ENCODE results near the gene VEGFA.

VEGFA gene

GRCh38 chr6:43769526-43770371 lies at the start of gene VEGFA:
VEGFA (plus strand) TSS chr6:43770211.
- peak within 1 kb of the TSS; percentile 88 for H3K4me3 Mint-ChIP-seq
- ATAC-seq, result peak; percentile 82

GRCh38 chr6:43720999-43721398 lies 49.0 kb upstream of the VEGFA start:
- DNase-seq (ENCODE audit: low spot score in 2 of 2) (no peak), ATAC-seq (no peak)
- Mint-ChIP-seq H3K36me3 (no peaks in the 10 kb centered on the region), H3K9me3 (no peaks in the 10 kb centered on the region), H3K4me3 (no peak overlapping the region), H3K4me1 (peaks cover 31% of the 10 kb centered on the region), H3K27ac (peak overlapping the region; percentile 26)

More at GRCh38 chr6:43769526-43770371, at the start of gene VEGFA:
- Mint-ChIP-seq H3K36me3 (peaks cover 49% of the 10 kb centered on the region), H3K9me3 (no peaks in the 10 kb centered on the region), H3K27ac (peak within 1 kb of the TSS; percentile 91), H3K4me1 (peaks cover 34% of the 10 kb centered on the region)
- DNase-seq (ENCODE audit: low spot score in 2 of 2), result peak; percentile 91 to 94

- no peak overlapping the region for H3K4me3 Mint-ChIP-seq
These were observed 47.0 kb upstream of the VEGFA start for GRCh38 chr6:43722920-43723545.

GRCh38 chr6:43723737-43724295 lies 46.2 kb upstream of the VEGFA start:
- Mint-ChIP-seq H3K36me3 (no peaks in the 10 kb centered on the region), H3K4me3 (peak overlapping the region; percentile 63), H3K27ac (peak overlapping the region; percentile 92), H3K9me3 (no peaks in the 10 kb centered on the region), H3K4me1 (peaks cover 33% of the 10 kb centered on the region)
- peak; percentile 75 for ATAC-seq
- DNase-seq (ENCODE audit: low spot score in 2 of 2), result peak; percentile 40 to 81

More at GRCh38 chr6:43722920-43723545, 47.0 kb upstream of the VEGFA start:
- ATAC-seq, result no peak
- DNase-seq (ENCODE audit: low spot score in 2 of 2), result no peak
- Mint-ChIP-seq H3K4me1 (peaks cover 33% of the 10 kb centered on the region), H3K36me3 (no peaks in the 10 kb centered on the region), H3K27ac (peak overlapping the region; percentile 92), H3K9me3 (no peaks in the 10 kb centered on the region)

- H3K4me1 Mint-ChIP-seq, result peaks cover 33% of the 10 kb centered on the region
- DNase-seq (ENCODE audit: low spot score in 2 of 2) (no peak), ATAC-seq (no peak)
- no peaks in the 10 kb centered on the region for H3K36me3 Mint-ChIP-seq
- peak overlapping the region; percentile 63 for H3K4me3 Mint-ChIP-seq
- H3K9me3 Mint-ChIP-seq, result no peaks in the 10 kb centered on the region
- H3K27ac Mint-ChIP-seq, result peak overlapping the region; percentile 92
These were observed 45.7 kb upstream of the VEGFA start for GRCh38 chr6:43724354-43724753.

- DNase-seq (ENCODE audit: low spot score in 2 of 2) (peak; percentile 37 to 86), ATAC-seq (peak; percentile 84)
- Mint-ChIP-seq H3K4me3 (peak overlapping the region; percentile 63), H3K36me3 (no peaks in the 10 kb centered on the region), H3K27ac (peak overlapping the region; percentile 92), H3K4me1 (peaks cover 33% of the 10 kb centered on the region), H3K9me3 (no peaks in the 10 kb centered on the region)
These were observed 44.9 kb upstream of the VEGFA start for GRCh38 chr6:43724914-43725642.

GRCh38 chr6:43725643-43726580 lies 44.1 kb upstream of the VEGFA start:
- peaks cover 33% of the 10 kb centered on the region for H3K4me1 Mint-ChIP-seq
- no peaks in the 10 kb centered on the region for H3K36me3 Mint-ChIP-seq
- ATAC-seq (no peak), DNase-seq (ENCODE audit: low spot score in 2 of 2) (no peak)
- peak overlapping the region; percentile 63 for H3K4me3 Mint-ChIP-seq
- H3K9me3 Mint-ChIP-seq, result peaks cover 5% of the 10 kb centered on the region
- H3K27ac Mint-ChIP-seq, result peak overlapping the region; percentile 92

GRCh38 chr6:43727634-43728033 lies 42.4 kb upstream of the VEGFA start:
- Mint-ChIP-seq H3K9me3 (peaks cover 12% of the 10 kb centered on the region), H3K36me3 (no peaks in the 10 kb centered on the region), H3K4me1 (peaks cover 33% of the 10 kb centered on the region), H3K4me3 (no peak overlapping the region), H3K27ac (no peak overlapping the region)
- DNase-seq (ENCODE audit: low spot score in 2 of 2) (no peak), ATAC-seq (no peak)

GRCh38 chr6:43728586-43728985 lies 41.4 kb upstream of the VEGFA start:
- no peak for DNase-seq (ENCODE audit: low spot score in 2 of 2)
- Mint-ChIP-seq H3K9me3 (peaks cover 12% of the 10 kb centered on the region), H3K36me3 (no peaks in the 10 kb centered on the region), H3K27ac (no peak overlapping the region), H3K4me1 (peaks cover 32% of the 10 kb centered on the region), H3K4me3 (no peak overlapping the region)
- ATAC-seq, result no peak

- Mint-ChIP-seq H3K4me1 (peaks cover 30% of the 10 kb centered on the region), H3K36me3 (no peaks in the 10 kb centered on the region), H3K27ac (no peak overlapping the region), H3K9me3 (peaks cover 12% of the 10 kb centered on the region), H3K4me3 (no peak overlapping the region)
- DNase-seq (ENCODE audit: low spot score in 2 of 2) (no peak), ATAC-seq (no peak)
These were observed 40.5 kb upstream of the VEGFA start for GRCh38 chr6:43729537-43729936.

GRCh38 chr6:43730634-43731033 lies 39.4 kb upstream of the VEGFA start:
- H3K4me1 Mint-ChIP-seq, result peaks cover 22% of the 10 kb centered on the region
- peaks cover 12% of the 10 kb centered on the region for H3K9me3 Mint-ChIP-seq
- H3K4me3 Mint-ChIP-seq, result no peak overlapping the region
- ATAC-seq (no peak), DNase-seq (ENCODE audit: low spot score in 2 of 2) (no peak)
- H3K27ac Mint-ChIP-seq, result no peak overlapping the region
- H3K36me3 Mint-ChIP-seq, result no peaks in the 10 kb centered on the region

- peak in 1 of 2 donors; percentile 75 for DNase-seq (ENCODE audit: low spot score in 2 of 2)
These were observed 36.3 kb upstream of the VEGFA start for GRCh38 chr6:43733471-43734293.

GRCh38 chr6:43734294-43734665 lies 35.7 kb upstream of the VEGFA start:
- Mint-ChIP-seq H3K9me3 (peaks cover 12% of the 10 kb centered on the region), H3K4me1 (peaks cover 23% of the 10 kb centered on the region), H3K27ac (peak overlapping the region; percentile 83), H3K4me3 (no peak overlapping the region), H3K36me3 (no peaks in the 10 kb centered on the region)
- ATAC-seq (peak; percentile 6), DNase-seq (ENCODE audit: low spot score in 2 of 2) (no peak)

More at GRCh38 chr6:43733471-43734293, 36.3 kb upstream of the VEGFA start:
- Mint-ChIP-seq H3K4me3 (no peak overlapping the region), H3K9me3 (peaks cover 12% of the 10 kb centered on the region), H3K36me3 (no peaks in the 10 kb centered on the region), H3K4me1 (peaks cover 23% of the 10 kb centered on the region), H3K27ac (peak overlapping the region; percentile 83)
- ATAC-seq, result peak; percentile 68

All from stimulated activated effector memory CD8-positive, alpha-beta T cell treated with anti-CD3 and anti-CD28 coated beads, Interleukin-12 subunit alpha, Interleukin-12 subunit beta, amount 100 ng/mL, for 72 hours (primary cell).